Tibial artery (tissue), 4 donors: ENCODE measurements around the gene GRIN2C.

Experiments used
- DNase-seq, 2 donors: peaks; one replicate each; pipeline ENCODE4 v3.0.0-alpha.2; 2019
- H3K27ac ChIP-seq, 2 donors: fragments of 200-600 bp; sonication (generic) in 1 of 2; 1 replicate in 1 of 2; 2 replicates in 1 of 2; pipeline ENCODE4 v1.5.1; 2018 to 2019; ENCODE audit warnings: mild to moderate bottlenecking in 1 of 2
- H3K27me3 ChIP-seq, 2 donors: fragments of 200-600 bp; sonication (generic) in 1 of 2; one replicate each; pipeline versions ENCODE4 v1.5.1 to v1.6.0; 2016 to 2019
- H3K36me3 ChIP-seq, 3 donors: fragments of 200-600 bp; sonication (generic) in 2 of 3; one replicate each; pipeline ENCODE4 v1.5.1; 2016 to 2019; ENCODE audit warnings: mild to moderate bottlenecking in 2 of 3
- H3K4me1 ChIP-seq, 4 donors: fragments of 200-600 bp; sonication (generic) in 2 of 4; 1 replicate in 3 of 4; 2 replicates in 1 of 4; pipeline ENCODE4 v1.5.1; 2016 to 2019
- H3K4me3 ChIP-seq, 2 donors: fragments of 200-600 bp; sonication (generic) in 1 of 2; 1 replicate in 1 of 2; 2 replicates in 1 of 2; pipeline ENCODE4 v1.5.1; 2018 to 2019; ENCODE audit warnings: mild to moderate bottlenecking in 2 of 2
- H3K9me3 ChIP-seq, 3 donors: fragments of 200-600 bp; sonication (generic) in 1 of 3; one replicate each; pipeline ENCODE4 v1.5.1; 2016 to 2019
- intact Hi-C: fragments of 100-400 bp; cut with DNase I; formaldehyde crosslinking; loops from one replicate; pipeline ENCODE4 v1.15.0; 2023; ENCODE audit warnings: low total_unique reads
- TF ChIP-seq, protein P1 (sequence below), 2 experiments: fragments of 200-600 bp in 1 of 2; fragments of 450-650 bp in 1 of 2; IDR thresholded peaks; one replicate each; pipeline ENCODE4 v1.5.1; 2017 to 2019; ENCODE audit warnings: antibody characterized with exemption in 2 of 2, mild to moderate bottlenecking in 1 of 2, moderate library complexity in 1 of 2

The GRIN2C gene

DNA sequence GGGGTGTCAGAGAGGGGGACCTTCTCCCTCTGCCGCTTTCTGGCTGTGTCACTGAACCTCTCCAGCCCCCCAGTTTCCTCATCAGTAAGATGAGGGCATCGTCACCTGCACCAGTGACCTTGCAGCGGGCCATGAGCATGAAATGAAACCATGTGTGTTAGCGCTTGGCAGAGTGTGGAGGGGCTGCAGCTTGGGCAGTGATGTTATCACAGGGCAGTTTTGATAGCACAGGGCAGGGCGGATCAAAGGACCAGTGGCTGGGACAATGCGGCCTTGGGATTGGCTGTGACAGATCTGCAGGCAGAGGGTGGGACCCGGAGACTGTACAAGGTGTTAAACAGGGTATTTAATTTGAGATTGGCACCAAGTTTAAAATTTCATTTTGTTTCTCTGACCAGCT lies 44.6 kb downstream of the GRIN2C start:
- Histone ChIP-seq H3K27ac (no peak overlapping the region), H3K36me3 (peaks cover 4 to 17% (median 9%) of the 10 kb centered on the region in 3 donors), H3K27me3 (no peaks in the 10 kb centered on the region), H3K9me3 (no peaks in the 10 kb centered on the region), H3K4me1 (peaks cover 0 to 14% (median 7%) of the 10 kb centered on the region in 4 donors), H3K4me3 (no peak overlapping the region)
- TF ChIP-seq, protein P1, sequence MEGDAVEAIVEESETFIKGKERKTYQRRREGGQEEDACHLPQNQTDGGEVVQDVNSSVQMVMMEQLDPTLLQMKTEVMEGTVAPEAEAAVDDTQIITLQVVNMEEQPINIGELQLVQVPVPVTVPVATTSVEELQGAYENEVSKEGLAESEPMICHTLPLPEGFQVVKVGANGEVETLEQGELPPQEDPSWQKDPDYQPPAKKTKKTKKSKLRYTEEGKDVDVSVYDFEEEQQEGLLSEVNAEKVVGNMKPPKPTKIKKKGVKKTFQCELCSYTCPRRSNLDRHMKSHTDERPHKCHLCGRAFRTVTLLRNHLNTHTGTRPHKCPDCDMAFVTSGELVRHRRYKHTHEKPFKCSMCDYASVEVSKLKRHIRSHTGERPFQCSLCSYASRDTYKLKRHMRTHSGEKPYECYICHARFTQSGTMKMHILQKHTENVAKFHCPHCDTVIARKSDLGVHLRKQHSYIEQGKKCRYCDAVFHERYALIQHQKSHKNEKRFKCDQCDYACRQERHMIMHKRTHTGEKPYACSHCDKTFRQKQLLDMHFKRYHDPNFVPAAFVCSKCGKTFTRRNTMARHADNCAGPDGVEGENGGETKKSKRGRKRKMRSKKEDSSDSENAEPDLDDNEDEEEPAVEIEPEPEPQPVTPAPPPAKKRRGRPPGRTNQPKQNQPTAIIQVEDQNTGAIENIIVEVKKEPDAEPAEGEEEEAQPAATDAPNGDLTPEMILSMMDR (IDR thresholded peaks at IDR 0.05) = no peak
- intact Hi-C loops = no loop called here
- no peak for DNase-seq

DNA sequence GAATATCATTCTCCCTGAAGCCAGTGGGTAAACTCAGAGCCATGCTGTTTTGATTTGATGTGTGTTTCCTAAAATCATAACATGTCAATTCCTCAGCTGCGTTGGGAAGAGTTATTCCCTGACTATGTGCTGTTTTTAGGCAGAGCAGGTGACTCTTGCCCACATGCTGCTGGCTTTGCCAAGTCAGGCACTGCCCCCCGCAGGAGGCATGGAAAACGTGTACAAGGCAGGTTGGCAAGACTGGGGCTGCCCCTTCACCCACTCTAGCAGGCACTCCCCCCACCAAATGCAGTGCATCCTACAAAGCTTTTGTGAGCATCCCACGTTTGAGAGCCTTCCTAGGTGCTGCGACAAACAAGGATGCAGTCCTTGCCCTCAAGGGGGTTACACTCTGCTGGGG lies 45.2 kb downstream of the GRIN2C start:
- TF ChIP-seq, protein P1 (IDR thresholded peaks at IDR 0.05) = no peak
- H3K4me3 ChIP-seq = no peak overlapping the region
- intact Hi-C loops = no loop called here
- H3K27ac ChIP-seq = no peak overlapping the region
- H3K27me3 ChIP-seq = no peaks in the 10 kb centered on the region
- no peak for DNase-seq
- peaks cover 0 to 15% (median 7%) of the 10 kb centered on the region in 4 donors for H3K4me1 ChIP-seq
- H3K36me3 ChIP-seq = peaks cover 0 to 11% (median 3%) of the 10 kb centered on the region in 3 donors
- no peaks in the 10 kb centered on the region for H3K9me3 ChIP-seq

DNA sequence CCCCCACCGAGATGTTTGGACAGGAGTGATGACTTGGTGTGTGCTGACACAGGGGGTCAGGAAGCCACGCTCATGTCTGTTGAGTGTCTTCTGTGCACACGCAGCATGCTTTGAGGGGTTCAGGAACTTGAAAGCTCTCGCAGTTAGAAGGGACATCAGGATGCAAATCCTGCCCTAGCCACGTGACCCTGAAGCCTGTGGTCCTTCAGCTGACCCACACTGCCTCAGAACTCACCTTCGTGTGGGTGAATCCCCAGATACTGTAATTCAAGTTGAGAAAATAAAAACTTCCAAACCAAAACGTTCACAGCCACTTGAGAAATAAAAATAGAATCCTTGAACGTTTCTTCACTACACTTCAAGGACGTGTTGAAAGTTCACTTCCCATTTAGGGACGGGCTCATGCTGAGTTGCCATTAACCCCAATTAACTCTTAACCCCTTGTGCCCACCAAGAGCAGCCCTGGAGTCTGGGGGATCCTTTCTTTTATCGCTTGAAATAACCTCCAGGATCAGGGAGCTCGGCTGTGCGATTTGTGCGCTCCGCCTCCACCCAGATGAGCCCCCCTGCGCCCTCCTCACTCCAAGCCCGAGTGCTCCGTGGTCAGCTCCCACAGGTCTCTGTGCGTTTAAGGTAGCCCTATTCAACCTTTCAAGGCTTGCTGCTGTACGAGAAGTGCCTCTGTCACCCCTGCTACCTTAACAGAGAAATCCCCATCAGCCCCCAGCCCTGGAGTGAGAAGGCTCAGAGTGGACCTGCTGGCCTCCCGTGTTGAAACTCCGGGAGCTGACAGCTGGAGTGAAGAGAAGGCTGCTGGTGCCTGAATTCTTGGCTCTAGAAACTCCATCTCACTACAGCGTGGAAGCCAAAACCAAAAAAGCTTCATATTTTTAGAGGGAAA lies 47.3 kb downstream of the GRIN2C start:
- DNase-seq = no peak
- intact Hi-C loops = no loop called here
- Histone ChIP-seq H3K27me3 (no peaks in the 10 kb centered on the region), H3K4me3 (no peak overlapping the region), H3K27ac (no peak overlapping the region), H3K9me3 (no peaks in the 10 kb centered on the region), H3K36me3 (peaks cover 0 to 12% (median 2%) of the 10 kb centered on the region in 3 donors), H3K4me1 (peaks cover 0 to 15% (median 7%) of the 10 kb centered on the region in 4 donors)
- TF ChIP-seq, protein P1 (IDR thresholded peaks at IDR 0.05) = no peak

DNA sequence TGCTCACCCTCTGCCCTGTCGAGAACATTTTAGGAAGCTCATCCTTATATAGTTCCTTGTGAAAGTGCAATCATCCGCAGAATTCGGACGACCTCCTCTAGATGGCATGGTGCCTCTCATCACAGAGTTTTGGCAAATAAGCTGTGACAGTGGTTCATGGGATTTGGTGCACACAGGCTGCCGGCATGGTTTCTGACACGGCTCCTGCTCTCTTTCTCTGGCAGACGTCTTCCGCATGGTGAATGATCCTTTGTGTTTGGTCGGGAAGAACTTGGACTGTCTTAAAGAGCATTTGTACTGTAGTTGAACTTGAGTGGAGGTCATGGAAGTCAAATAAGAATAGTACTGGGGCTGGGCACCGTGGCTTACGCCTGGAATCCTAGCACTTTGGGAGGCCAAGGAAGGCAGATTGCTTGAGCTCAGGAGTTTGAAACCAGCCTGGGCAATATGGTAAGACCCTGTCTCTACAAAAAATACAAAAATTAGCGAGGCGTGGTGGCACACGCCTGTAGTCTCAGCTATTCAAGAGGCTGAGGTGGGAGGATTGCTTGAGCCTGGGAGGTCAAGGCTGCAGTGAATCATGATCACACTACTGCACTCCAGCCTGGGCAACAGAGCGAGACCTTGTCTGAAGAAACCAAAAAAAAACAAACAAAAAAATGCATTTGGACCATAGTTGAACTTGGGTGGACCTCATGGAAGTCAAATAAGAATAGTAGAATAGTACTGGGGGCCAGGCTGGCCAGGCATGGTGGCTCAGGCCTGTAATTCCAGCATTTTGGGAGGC lies 48.8 kb downstream of the GRIN2C start:
- intact Hi-C loops = no loop called here
- Histone ChIP-seq H3K27ac (no peak overlapping the region), H3K36me3 (peaks cover 0 to 19% (median 4%) of the 10 kb centered on the region in 3 donors), H3K4me1 (peaks cover 0 to 15% (median 7%) of the 10 kb centered on the region in 4 donors), H3K27me3 (no peaks in the 10 kb centered on the region), H3K4me3 (no peak overlapping the region), H3K9me3 (no peaks in the 10 kb centered on the region)
- TF ChIP-seq, protein P1 (IDR thresholded peaks at IDR 0.05) = no peak
- DNase-seq = no peak

DNA sequence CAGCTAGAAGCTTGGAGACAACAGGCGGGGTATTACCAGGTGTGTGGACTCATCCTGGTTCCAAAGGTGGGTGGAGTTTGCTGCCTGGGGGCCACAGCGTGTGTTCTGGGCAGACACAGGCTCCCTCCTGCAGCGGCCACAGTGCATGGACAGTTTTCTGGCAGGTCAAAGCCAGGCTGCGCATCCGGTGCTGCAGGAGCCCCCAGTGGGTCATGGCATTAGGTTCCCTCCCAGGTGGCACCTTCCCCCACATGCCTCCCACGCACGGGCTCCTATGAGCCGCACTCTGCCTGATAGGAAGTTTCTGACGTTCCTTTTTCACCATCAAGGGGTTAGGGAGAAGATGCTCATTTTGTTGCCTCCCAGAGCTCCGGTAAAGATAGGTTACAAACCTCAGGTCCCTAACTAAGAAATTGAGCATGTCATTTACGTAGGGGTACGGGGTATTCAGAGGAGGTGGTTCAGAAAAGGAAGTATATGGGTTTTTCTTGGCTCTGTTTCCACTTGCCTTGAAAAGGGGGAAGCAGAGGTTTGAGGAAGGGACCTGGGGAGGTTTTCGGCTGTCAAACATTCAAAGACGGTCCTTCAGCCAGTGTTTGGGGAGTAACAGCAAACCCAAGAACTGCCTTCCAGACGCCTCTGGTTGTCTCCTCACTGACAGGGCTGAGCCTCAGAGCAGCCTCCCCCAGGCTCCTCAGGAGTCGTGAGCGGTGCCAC lies 50.8 kb downstream of the GRIN2C start:
- Histone ChIP-seq H3K27me3 (no peaks in the 10 kb centered on the region), H3K4me1 (peaks cover 0 to 15% (median 7%) of the 10 kb centered on the region in 4 donors), H3K4me3 (no peak overlapping the region), H3K27ac (no peak overlapping the region), H3K9me3 (no peaks in the 10 kb centered on the region), H3K36me3 (peaks cover 0 to 32% (median 4%) of the 10 kb centered on the region in 3 donors)
- TF ChIP-seq, protein P1 (IDR thresholded peaks at IDR 0.05) = no peak
- intact Hi-C loops = no loop called here
- no peak for DNase-seq
